BE2C (cell line): ENCODE results near the gene ZMYM1.

Source experiments
- DNase-seq: peaks from one replicate; pipeline ENCODE4 v3.0.0-alpha.2; 2020
- H3K27me3 ChIP-seq: fragments of 250-450 bp; sonication (Bioruptor Pico); 2 replicates; pipeline ENCODE4 v1.5.1; 2020; ENCODE audit warnings: mild to moderate bottlenecking
- H3K36me3 ChIP-seq: fragments of 250-450 bp; sonication (Bioruptor Pico); 2 replicates; pipeline ENCODE4 v1.5.1; 2020; ENCODE audit warnings: mild to moderate bottlenecking
- H3K4me1 ChIP-seq: fragments of 250-450 bp; sonication (Bioruptor Pico); 2 replicates; pipeline ENCODE4 v1.5.1; 2020
- H3K4me3 ChIP-seq: 2 replicates; pipeline ENCODE4 v1.5.1; 2011; ENCODE audit warnings: low read depth, low read length
- H3K9me3 ChIP-seq: fragments of 250-450 bp; sonication (Bioruptor Pico); 2 replicates; pipeline ENCODE4 v1.5.1; 2020
- TF ChIP-seq, protein P1 (sequence below): IDR thresholded peaks from 2 replicates; pipeline ENCODE4 v1.5.1; 2012; ENCODE audit warnings: mild to moderate bottlenecking, low read depth, low read length

Gene ZMYM1

GRCh38 chr1:35036621-35037020 is 42.6 kb upstream of the ZMYM1 start:
- no peaks in the 10 kb centered on the region for H3K36me3 ChIP-seq
- no peaks in the 10 kb centered on the region for H3K27me3 ChIP-seq
- H3K9me3 ChIP-seq, result no peaks in the 10 kb centered on the region
- no peaks in the 10 kb centered on the region for H3K4me1 ChIP-seq
- H3K4me3 ChIP-seq, result no peak overlapping the region
- no peak for DNase-seq
- TF ChIP-seq, protein P1, sequence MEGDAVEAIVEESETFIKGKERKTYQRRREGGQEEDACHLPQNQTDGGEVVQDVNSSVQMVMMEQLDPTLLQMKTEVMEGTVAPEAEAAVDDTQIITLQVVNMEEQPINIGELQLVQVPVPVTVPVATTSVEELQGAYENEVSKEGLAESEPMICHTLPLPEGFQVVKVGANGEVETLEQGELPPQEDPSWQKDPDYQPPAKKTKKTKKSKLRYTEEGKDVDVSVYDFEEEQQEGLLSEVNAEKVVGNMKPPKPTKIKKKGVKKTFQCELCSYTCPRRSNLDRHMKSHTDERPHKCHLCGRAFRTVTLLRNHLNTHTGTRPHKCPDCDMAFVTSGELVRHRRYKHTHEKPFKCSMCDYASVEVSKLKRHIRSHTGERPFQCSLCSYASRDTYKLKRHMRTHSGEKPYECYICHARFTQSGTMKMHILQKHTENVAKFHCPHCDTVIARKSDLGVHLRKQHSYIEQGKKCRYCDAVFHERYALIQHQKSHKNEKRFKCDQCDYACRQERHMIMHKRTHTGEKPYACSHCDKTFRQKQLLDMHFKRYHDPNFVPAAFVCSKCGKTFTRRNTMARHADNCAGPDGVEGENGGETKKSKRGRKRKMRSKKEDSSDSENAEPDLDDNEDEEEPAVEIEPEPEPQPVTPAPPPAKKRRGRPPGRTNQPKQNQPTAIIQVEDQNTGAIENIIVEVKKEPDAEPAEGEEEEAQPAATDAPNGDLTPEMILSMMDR, result no peak

GRCh38 chr1:35037206-35037605 is 42.0 kb upstream of the ZMYM1 start:
- no peaks in the 10 kb centered on the region for H3K9me3 ChIP-seq
- TF ChIP-seq, protein P1, result no peak
- H3K36me3 ChIP-seq, result no peaks in the 10 kb centered on the region
- no peak for DNase-seq
- H3K4me1 ChIP-seq, result no peaks in the 10 kb centered on the region
- H3K27me3 ChIP-seq, result no peaks in the 10 kb centered on the region
- H3K4me3 ChIP-seq, result no peak overlapping the region

DNA sequence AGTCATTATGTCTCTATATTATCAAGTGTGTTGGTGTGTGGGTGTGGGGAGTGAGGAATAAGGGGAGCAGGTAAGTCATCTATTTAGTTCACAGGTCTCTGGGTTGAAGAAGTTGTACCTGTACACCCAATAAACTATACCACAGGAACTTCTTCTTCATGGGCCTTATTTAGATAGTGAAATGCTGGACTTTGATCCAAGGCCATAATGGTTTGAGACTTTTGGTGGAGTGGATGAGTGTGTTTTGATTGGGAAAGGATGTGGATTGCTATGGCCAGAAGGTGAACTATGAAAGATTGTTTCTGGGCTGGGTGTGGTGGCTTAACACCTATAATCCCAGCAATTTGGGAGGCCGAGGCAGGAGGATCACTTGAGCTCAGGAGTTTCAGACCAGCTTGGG is 40.5 kb upstream of the ZMYM1 start:
- Histone ChIP-seq H3K36me3 (no peaks in the 10 kb centered on the region), H3K9me3 (no peaks in the 10 kb centered on the region), H3K27me3 (no peaks in the 10 kb centered on the region), H3K4me1 (no peaks in the 10 kb centered on the region), H3K4me3 (no peak overlapping the region)
- no peak for DNase-seq
- TF ChIP-seq, protein P1, result no peak

DNA sequence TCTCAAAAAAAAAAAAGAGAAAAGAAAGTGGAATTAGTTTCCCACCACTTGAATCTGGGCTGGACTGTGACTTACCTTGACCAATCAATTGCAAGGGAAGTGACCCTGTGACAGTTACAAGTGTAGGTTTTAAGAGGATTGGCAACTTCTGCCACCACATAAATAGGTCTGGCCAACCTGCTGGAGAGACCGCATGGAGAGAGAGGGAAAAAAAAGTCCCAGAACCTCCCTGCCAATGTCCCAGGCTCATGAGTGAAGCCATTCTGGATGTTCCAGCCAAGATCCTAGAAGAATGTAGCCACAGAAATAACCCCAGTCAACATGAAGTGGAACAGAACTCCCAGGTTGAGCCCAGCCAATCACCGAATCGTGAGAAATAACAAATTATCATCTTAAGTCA is 35.7 kb upstream of the ZMYM1 start:
- TF ChIP-seq, protein P1, result no peak
- H3K27me3 ChIP-seq, result no peaks in the 10 kb centered on the region
- H3K4me3 ChIP-seq, result no peak overlapping the region
- no peaks in the 10 kb centered on the region for H3K9me3 ChIP-seq
- no peaks in the 10 kb centered on the region for H3K36me3 ChIP-seq
- no peak for DNase-seq
- H3K4me1 ChIP-seq, result no peaks in the 10 kb centered on the region

GRCh38 chr1:35044431-35044830 is 34.8 kb upstream of the ZMYM1 start:
- DNase-seq, result no peak
- H3K9me3 ChIP-seq, result no peaks in the 10 kb centered on the region

GRCh38 chr1:35046730-35047129 is 32.5 kb upstream of the ZMYM1 start:
- no peaks in the 10 kb centered on the region for H3K9me3 ChIP-seq
- no peaks in the 10 kb centered on the region for H3K27me3 ChIP-seq
- H3K4me1 ChIP-seq, result no peaks in the 10 kb centered on the region
- no peak for DNase-seq
- H3K36me3 ChIP-seq, result no peaks in the 10 kb centered on the region
- H3K4me3 ChIP-seq, result no peak overlapping the region
- TF ChIP-seq, protein P1, result no peak

More at GRCh38 chr1:35044431-35044830, 34.8 kb upstream of the ZMYM1 start:
- Histone ChIP-seq H3K4me3 (no peak overlapping the region), H3K36me3 (no peaks in the 10 kb centered on the region), H3K27me3 (no peaks in the 10 kb centered on the region), H3K4me1 (no peaks in the 10 kb centered on the region)
- TF ChIP-seq, protein P1, result no peak
